HG02588 (cell line): ENCODE measurements around the gene GLYATL3.
A peak's percentile ranks its signal among the peaks of the same experiment; 100 is the strongest.
"Not testable (repeated sequence)": the region's sequence is repeated elsewhere in the genome, so short reads cannot be mapped to it uniquely, and the experiment has no call there.

Experiments used
- ATAC-seq: cut with Tn5 transposase; IDR thresholded peaks from one replicate; pipeline ENCODE4 v1.9.1; 2021; ENCODE audit warnings: mild to moderate bottlenecking, moderate library complexity; ENCODE audit not compliant: unreplicated experiment

Gene GLYATL3

GRCh38 chr6:49499623-49500022, at the start of gene GLYATL3:
GLYATL3 (plus strand) TSS chr6:49499923; CDS start chr6:49511991, 12,068 bp downstream.
- ATAC-seq, result no peak

GRCh38 chr6:49453221-49453620, 46.5 kb upstream of the GLYATL3 start:
- no peak for ATAC-seq

GRCh38 chr6:49454787-49455709, 44.7 kb upstream of the GLYATL3 start:
- peak; percentile 74 for ATAC-seq

- ATAC-seq, result no peak
Measured at GRCh38 chr6:49457771-49458170, 42.0 kb upstream of the GLYATL3 start.

GRCh38 chr6:49462071-49462470, 37.7 kb upstream of the GLYATL3 start:
- ATAC-seq, result no peak

GRCh38 chr6:49462599-49462926, 37.2 kb upstream of the GLYATL3 start:
- ATAC-seq, result peak; percentile 8

DNA sequence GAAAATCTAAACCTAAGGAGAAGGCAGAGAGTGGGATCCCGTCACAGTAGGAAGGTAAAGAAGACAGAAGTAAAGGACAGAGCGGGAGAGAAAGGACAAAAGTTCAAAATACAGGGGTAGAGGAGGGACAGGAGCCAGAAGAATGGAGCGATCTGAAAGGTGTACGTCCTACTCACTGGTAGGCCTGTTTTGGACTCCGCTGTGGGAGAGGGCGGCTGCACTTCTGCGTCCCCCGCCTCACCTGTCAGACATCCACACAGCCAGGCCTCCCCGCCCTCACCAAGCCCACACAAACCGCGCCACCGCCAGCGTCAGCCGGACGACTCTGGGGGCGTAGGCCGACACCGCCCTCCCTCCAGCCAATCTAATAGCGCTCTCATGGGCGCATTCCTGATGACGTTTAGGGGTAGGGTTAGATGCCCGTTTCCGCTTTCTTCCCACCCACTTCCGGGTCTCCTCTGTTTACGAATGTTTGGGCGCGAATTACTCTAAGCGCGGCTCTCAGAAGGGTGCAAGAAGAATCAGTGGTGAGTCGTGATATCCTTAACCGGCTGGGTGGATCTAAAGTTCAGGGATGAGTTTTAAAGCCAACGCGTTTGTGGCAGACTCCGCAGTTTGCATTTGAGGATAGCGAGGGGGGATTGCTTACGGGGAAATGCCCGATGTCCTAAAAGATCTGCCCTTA, 36.7 kb upstream of the GLYATL3 start, which contains the start of the genes CENPQ and MMUT:
TSS of gene CENPQ (plus strand) at position 444 of the 685 bp plus-strand sequence. CDS start 6,807 bp downstream, outside the sequence.
TSS of gene MMUT (minus strand) at position 327 of the 685 bp plus-strand sequence. CDS start 3,787 bp downstream, outside the sequence.
- ATAC-seq, result peak; percentile 99

DNA sequence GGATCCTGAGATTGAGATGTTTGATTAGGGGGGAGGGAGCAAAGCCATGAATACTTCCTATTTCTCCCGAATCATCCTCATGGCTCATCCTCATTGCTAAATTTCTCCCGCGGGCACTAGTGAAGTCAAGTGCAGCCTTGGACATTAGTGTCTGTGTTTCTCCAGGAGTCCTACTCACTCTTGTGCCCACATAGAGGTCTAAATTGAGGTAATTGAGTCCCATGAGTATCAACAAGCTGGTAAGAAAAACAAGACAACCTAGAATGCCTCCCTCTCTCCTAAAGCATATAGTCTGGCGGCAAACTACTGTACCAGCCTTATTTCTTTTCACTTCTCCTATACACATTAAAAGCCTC, 36.1 kb upstream of the GLYATL3 start:
- no peak for ATAC-seq

DNA sequence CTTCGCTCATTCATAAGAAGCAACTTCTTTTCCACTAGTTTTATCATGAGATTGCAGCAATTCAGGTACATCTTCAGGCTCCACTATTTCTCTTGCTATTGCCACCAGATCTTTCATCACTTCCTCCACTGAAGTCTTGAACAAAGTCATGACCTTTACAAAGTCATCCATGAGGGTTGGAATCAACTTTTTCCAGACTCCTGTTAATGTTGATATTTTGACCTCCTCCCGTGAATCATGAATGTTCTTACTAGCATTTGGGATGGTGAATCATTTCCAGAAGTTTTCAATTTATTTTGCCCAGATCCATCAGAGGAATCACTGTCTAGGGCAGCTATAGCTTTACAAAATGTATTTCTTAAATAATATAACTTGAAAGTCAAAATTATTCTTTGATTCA, 35.0 kb upstream of the GLYATL3 start:
- ATAC-seq, result no peak

- ATAC-seq, result no peak
Measured at GRCh38 chr6:49468042-49468441, 31.7 kb upstream of the GLYATL3 start.

DNA sequence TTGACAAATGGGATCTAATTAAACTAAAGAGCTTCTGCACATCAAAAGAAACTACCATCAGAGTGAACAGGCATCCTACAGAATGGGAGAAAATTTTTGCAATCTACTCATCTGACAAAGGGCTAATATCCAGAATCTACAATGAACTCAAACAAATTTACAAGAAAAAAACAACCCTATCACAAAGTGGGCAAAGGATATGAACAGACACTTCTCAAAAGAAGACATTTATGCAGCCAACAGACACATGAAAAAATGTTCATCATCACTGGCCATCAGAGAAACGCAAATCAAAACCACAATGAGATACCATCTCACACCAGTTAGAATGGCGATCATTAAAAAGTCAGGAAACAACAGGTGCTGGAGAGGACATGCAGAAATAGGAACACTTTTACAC, 23.2 kb upstream of the GLYATL3 start:
- not testable (repeated sequence) for ATAC-seq

DNA sequence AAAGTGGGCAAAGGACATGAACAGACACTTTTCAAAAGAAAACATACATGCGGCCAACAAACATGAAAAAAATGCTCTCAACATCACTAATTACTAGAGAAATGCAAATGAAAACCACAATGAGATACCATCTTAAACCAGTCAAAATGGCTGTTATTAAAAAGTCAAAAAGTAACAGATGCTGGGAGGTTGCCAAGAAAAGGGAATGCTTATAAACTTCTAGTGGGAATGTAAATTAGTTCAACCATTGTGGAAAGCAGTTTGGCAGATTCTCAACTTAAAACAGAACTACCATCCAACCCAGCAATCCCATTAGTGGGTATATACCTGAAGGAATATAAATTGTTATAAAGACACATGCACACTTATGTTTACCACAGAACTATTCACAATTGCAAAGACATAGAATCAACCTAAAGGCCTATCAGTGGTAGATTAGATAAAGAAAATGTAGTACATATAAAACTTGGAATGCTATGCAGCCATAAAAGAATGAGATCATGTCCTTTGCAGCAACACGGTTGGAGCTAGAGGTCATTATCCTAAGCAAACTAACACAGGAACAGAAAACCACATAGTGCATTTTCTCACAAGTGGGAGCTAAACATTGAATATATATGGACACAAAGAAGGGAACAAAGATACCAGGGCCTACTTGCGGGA, 20.3 kb upstream of the GLYATL3 start:
- no peak for ATAC-seq

DNA sequence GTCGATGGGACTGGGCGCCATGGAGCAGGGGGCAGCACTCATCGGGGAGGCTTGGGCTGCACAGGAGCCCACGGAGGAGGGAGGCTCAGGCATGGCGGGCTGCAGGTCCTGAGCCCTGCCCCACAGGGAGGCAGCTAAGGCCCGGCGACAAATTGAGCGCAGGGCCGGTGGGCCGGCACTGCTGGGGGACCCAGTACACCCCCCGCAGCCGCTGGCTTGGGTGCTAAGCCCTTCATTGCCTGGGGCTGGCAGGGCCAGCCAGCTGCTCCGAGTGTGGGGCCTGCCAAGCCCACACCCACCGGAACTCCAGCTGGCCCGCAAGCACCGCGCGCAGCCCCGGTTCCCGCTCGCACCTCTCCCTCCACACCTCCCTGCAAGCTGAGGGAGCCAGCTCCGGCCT, 17.9 kb upstream of the GLYATL3 start:
- not testable (repeated sequence) for ATAC-seq

- ATAC-seq, result not testable (repeated sequence)
Measured at GRCh38 chr6:49483380-49483779, 16.3 kb upstream of the GLYATL3 start.

DNA sequence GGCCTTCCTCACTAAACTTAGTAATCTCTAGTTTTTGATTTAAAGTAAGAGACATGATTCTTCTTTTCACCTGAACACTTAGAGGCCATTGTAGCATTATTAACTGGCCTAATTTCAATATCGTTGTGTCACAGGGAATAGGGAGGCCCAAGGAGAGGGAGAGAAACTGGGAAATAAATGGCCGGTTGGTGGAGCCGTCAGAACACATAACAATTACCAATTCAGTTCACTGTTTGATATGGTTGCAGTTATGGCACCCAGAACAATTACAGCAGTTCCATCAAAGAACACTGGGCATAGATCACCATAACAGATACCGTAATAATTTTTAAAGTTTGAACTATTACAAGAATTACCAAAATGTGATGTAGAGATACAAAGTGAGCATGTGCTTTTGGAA, 9.1 kb upstream of the GLYATL3 start:
- no peak for ATAC-seq

GRCh38 chr6:49497304-49497703, 2.4 kb upstream of the GLYATL3 start:
- ATAC-seq, result no peak

GRCh38 chr6:49499126-49499525, 597 bp upstream of the GLYATL3 start:
- no peak for ATAC-seq

DNA sequence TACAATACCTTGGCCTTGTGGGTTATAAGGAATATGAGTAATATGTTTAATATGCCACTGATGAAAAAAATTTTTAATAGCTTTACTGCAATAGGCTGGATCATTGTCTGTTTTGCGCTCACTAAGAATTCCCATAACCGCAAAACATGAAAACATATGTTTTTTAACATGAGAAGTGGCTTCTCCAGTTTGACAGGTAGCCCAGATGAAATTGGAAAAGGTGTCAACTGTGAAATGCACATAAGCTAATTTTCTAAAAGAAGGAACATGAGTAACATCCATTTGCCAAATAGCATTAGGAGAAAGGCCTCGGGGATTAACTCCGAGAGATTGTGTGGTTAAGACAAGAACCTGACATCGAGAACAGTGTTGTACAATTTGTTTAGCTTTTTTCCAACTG, 4.9 kb downstream of the GLYATL3 start:
- no peak for ATAC-seq

GRCh38 chr6:49506569-49507111, 6.9 kb downstream of the GLYATL3 start:
- ATAC-seq, result no peak

DNA sequence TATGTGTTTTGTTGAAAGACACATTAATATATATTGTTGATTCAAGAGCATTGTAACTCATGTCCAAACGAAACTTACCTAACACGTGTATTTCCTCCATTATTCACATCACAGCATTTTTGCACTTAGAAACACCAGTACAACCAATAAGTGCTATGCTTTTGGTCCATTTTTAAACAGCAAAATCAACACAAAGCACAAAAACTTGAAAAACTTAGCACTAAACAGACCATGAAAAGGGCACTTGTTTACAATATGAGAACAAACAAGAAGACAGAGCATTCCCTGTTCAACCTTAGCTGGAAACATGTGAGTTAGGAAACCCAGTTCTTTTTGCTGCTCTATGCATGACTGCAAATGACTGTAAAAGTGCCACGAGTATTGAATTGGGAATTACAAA, 9.6 kb downstream of the GLYATL3 start:
- ATAC-seq, result no peak
